C1 segment of cervical spinal cord (tissue), 14 donors: ENCODE results near the gene DDB1.

ENCODE experiments used
- DNase-seq, 14 donors: peaks; one replicate each; lab custom pipeline; 2025; lab: John Stamatoyannopoulos, UW

DDB1 gene

GRCh38 chr11:61297341-61297740 lies 35.6 kb downstream of the DDB1 start:
- DNase-seq, result no peak

GRCh38 chr11:61295596-61295926 lies 37.3 kb downstream of the DDB1 start:
- DNase-seq, result no peak

GRCh38 chr11:61294717-61295595 lies 37.9 kb downstream of the DDB1 start, which contains the start of gene VWCE:
VWCE (minus strand) TSS chr11:61295316; CDS start chr11:61295037, 279 bp downstream.
- peak in 5 of 14 donors; percentile 11 to 57 (median 37) for DNase-seq

DNA sequence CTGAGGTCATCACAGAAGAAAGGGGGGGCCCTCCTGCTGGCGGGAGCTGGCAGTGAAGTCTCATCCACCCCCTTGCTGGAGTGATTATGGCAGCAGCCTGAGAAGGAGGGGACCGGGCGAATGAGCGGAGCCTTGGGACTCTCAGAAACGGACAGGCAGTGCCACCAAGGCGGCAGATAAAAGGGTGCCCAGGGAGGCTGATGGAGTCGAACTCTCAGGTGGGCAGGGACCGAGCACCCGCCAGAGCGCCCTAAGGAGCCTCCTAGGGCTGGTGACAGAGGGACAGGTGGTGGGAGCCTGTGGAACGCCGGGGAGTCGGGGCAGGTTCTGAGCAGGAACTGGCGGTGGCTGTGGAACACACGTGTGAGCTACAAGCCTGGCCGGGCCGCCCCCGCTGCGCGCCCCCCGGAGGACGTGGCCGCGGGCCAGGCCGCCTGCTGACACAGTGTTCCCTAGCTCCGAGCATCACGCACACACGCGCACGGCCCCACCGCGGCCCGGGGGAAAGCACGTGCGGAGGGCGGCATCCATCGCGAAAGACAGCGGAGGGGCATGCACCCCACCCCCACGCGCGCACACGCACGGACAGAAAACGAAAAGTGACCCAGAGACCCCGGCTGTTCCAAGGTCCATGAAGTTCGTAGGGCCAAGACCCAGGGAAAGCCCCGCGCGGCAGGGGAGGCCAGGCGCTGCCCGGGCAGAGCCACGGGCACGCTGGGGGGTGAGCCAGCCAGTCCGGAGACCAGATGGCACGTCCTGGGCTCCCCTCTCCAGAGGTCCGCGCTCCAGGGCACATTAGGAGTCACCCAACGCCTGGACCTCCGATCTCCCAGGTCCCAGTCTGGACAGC lies 38.8 kb downstream of the DDB1 start:
- DNase-seq, result peak in 5 of 14 donors; percentile 25 to 55 (median 48)

DNA sequence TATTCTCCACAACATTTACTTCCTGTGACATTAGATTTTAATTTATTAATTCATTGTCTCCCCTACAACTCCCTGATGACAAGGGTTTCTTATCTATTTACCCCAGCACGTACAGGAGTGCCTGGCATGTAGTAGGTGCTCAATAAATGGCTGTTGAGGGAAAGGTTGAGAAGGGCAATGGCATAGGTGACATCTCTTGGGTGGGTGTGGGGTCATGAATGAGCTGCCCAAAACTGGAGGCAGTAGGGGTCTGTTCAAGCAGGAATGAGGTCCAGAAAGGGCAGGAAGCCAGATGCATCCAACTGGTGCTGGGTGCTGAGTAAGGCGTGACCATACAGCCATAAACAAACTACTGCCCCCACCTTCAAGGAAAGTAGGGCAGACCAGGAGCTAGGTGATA lies 40.5 kb downstream of the DDB1 start:
- DNase-seq, result no peak

DNA sequence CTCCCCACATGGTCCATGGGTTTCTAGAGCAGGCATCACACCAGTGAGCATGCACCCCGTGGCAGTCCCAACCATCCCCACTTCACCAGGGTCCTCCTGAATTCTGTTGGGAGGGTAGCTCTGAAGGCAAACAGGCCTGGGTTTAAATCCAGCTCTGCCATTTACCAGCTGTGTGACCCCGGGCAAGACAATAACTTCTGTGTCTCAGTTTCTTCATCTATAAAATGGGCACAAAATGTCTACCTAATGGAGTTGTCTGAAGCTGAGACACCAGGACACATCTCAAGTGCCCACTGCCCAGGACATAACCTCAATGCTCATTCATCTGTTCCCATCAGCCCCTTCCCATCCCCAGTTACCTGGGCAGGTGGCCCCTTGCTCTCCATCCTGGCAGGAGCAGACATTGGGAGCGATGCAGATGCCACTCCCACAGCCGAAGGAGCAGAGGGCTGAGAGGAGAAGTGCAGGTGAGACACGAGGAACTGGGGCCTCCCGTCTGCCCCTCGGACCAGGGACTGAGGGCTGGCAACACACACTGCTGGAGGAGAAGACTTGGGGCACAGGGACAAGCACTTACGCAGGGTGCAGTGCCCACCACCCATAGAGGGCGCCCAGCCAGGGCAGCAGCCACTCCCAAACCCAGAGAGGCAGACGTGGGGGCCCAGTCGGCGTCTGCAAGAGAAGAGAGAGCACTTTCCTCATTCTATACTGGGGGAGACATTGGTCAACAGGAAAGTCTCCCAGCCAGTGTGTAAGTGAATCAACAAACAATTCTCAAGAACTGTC lies 41.8 kb downstream of the DDB1 start:
- no peak for DNase-seq

- DNase-seq, result no peak
Measured at GRCh38 chr11:61287338-61287977, 45.4 kb downstream of the DDB1 start.

GRCh38 chr11:61283613-61284012 lies 49.3 kb downstream of the DDB1 start:
- DNase-seq, result no peak

- peak in 1 of 14 donors; percentile 26 for DNase-seq
Measured at GRCh38 chr11:61281581-61282250, 51.2 kb downstream of the DDB1 start.

DNA sequence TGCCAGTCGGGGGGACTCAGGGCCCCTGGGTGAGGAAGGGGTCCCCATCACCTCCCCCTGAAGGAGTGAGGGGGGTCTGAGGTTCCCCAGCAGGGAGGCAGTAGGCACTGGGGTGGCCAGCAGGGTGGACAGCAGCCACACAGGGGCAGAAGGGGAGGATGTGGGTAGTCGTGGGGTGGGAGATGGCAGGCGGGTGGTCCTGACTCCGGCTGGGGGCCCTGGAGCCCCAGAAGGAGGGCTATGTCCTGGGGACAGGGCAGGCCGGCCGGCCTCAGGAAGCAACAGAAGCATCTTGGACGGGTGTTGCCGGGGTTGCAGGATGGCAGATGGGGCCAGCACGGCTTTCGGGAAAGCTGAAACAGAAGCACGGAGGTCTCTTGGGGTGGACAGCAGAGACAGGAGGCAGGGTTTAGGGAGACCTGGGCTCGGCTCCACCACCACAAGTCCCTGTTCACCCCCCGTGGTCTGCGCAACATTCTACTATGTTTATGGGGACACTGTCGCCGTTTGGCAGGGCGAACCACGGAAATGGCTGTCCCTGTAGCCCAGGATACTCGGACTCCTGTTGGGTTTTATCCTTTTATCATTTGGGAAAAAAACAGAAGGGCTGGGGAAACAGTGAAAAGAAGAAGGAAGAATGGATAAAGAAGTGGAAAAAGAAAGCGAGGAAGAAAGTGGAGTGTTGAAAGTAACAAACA lies 51.9 kb downstream of the DDB1 start:
- DNase-seq, result no peak

DNA sequence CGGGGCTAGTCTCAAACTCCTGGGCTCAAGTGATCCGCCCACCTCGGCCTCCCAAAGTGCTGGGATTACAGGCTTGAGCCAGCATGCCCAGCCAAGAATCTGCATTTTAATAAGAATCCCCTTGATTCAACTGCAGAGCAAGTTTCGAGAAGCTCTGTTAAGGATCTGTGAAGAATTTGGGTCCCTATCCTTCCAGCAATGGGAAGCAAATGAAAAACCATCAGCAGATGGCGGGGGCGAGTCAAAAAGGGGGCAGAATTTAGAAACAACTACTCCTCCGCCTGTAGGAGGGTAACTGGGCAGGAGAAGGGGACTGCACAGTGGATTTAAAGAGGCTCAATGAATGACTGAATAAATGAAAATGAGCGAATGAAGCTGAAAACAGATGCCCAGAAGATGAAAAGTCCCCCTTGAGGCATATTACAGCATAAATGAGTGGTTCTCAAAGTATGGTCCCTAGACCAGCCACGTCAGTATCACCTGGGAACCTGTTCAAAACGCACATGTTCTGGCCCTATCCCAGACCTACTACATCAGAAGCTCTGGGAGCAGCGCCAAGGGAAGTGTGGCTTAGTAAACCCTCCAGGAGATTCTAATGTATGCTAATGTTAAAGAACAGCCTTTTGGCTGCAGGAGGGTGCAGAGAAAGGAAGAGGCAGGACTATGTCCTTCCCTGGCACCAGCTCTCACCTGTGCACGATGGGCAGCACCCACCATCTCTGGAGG lies 52.8 kb downstream of the DDB1 start:
- no peak for DNase-seq

GRCh38 chr11:61278001-61278470 lies 54.9 kb downstream of the DDB1 start:
- DNase-seq, result no peak

DNA sequence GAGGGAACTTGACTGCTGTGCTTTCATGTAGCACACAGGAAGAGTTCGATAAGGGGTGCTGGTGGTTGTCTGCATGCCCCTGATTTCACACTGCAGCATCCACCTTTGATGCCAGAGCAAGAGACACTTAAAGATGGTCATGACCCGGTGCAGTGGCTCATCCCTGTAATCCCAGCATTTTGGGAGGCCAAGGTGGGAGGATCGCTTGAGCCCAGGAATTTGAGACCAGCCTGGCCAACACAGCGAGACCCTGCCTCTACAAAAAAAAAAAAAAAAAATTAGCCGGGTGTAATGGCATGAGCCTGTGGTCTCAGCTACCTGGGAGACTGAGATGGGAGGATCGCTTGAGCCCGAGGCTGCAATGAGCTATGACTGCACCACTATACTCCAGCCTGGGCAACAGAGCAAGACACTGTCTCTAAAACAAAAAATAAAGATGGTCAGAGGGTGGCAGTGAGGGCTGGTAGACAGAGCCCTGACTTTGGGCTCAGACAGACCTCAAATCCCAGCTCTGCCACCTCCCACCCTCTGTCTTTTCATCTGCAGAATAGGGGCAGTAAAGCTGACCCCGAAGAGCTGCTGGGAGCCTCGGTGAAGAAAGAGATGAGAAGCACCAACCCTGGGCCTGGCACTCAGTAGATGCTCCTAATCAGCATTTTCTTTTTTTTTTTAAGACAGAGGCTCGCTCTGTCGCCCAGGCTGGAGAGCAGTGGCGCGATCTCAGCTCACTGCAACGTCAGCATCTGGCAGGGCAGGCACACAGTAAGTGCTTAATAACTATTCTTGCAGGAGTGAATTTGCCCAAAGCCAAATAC lies 55.5 kb downstream of the DDB1 start:
- no peak for DNase-seq

DNA sequence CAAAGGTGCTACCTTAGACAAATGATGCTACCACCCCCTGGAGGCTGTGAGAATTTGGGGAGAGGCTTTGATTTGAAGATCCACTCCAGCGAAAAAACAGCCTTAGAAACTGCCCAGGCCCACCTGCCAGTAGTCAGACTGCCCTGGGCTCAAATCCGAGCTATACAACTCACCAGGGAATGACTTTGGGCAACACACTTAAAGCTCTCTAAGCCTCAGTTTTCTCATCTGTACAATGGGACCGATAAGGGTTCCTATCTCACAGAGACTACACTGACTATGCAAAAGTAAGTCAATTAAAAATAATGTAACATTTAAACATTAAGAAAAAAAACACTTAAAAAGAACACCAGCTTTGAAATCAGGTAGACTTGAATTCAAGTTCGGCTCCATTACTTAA lies 57.7 kb downstream of the DDB1 start:
- DNase-seq, result no peak

DNA sequence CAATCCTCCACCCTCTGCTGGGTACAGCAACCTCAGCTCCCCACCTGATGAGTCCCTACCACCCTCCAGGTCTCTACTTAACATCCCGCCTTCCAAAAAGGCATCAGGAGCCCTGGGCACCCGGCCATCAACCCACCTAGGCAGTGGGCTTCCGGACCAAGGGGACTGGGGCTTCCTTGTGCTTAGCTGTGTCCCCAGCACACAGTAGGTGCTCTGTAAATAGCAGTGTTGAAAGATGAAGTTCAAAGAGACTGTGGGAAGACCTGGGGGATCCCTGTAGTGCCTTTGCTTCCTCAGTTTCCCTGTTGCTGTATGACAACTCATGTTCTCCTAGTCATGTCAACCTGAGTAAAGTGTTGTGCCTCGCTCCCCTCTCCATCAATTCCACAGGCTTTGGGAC lies 58.8 kb downstream of the DDB1 start:
- no peak for DNase-seq

GRCh38 chr11:61273178-61274078 lies 59.5 kb downstream of the DDB1 start:
- peak in 7 of 14 donors; percentile 14 to 68 (median 36) for DNase-seq

- DNase-seq, result no peak
Measured at GRCh38 chr11:61272731-61273130, 60.2 kb downstream of the DDB1 start.
